SU-DHL-6 (cell line): ENCODE results near the gene IFNL1.

Experiments
- EZH2phosphoT487 ChIP-seq: fragments of 200-600 bp; sonication (generic), shearing (Covaris generic); conservative IDR thresholded peaks from 2 replicates; pipeline ENCODE4 v1.6.1; 2018; ENCODE audit warnings: mild to moderate bottlenecking, antibody characterized with exemption, low read length, moderate library complexity, mixed read lengths
- TF ChIP-seq, protein P1 (sequence below): fragments of 200-600 bp; sonication (generic); IDR thresholded peaks from one replicate; pipeline ENCODE4 v1.5.1; 2017; ENCODE audit warnings: antibody characterized with exemption, mild to moderate bottlenecking, low read length, moderate library complexity; ENCODE audit not compliant: insufficient read depth, poor library complexity, severe bottlenecking

DNA sequence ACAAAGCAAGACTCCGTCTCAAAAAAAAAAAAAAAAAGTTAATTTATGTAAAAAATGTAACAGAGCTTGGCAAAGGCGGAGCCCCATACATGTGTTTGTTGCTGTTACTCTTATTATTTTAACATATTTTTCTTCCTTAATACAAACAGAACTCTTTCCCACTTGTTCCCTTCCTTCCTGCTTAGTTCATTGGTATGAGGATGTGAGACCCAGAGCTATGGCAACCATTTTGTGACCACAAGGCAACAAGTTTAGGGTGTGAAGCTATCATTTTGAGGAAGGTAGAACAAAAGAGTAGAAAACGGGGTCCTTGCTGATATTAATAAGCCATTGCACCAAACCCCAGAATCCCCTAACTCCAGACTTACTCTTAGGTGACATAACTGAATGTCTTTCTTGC, 5.4 kb downstream of the IFNL1 start:
- TF ChIP-seq, protein P1, sequence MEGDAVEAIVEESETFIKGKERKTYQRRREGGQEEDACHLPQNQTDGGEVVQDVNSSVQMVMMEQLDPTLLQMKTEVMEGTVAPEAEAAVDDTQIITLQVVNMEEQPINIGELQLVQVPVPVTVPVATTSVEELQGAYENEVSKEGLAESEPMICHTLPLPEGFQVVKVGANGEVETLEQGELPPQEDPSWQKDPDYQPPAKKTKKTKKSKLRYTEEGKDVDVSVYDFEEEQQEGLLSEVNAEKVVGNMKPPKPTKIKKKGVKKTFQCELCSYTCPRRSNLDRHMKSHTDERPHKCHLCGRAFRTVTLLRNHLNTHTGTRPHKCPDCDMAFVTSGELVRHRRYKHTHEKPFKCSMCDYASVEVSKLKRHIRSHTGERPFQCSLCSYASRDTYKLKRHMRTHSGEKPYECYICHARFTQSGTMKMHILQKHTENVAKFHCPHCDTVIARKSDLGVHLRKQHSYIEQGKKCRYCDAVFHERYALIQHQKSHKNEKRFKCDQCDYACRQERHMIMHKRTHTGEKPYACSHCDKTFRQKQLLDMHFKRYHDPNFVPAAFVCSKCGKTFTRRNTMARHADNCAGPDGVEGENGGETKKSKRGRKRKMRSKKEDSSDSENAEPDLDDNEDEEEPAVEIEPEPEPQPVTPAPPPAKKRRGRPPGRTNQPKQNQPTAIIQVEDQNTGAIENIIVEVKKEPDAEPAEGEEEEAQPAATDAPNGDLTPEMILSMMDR, result no peak
- TF ChIP-seq EZH2phosphoT487, result no peak
